A673 (cell line): ENCODE results near the gene RESF1. TPM values are rescaled to one million over a fixed set of nuclear protein-coding genes. Genes with fewer than 3 reads are reported as not detected.
"Not testable (repeated sequence)": the region's sequence is repeated elsewhere in the genome, so short reads cannot be mapped to it uniquely, and the experiment has no call there.

Experiments used
- BruUV-seq: library from RNA; stranded (reverse); fragments of 400-500 nt; replicated peaks from 2 replicates; lab custom pipeline; 2021; lab: Mats Ljungman, UMichigan
- CTCF ChIA-PET: fragments of 300-600 bp; sonication (Branson Sonifier 250); formaldehyde crosslinking; loops from one replicate; lab custom pipeline; 2022; ENCODE audit warnings: antibody characterized with exemption; lab: Charles Lee
- POLR2A ChIA-PET: fragments of 300-600 bp; sonication (Branson Sonifier 250); formaldehyde crosslinking; loops from one replicate; lab custom pipeline; 2022; ENCODE audit warnings: antibody characterized with exemption; ENCODE audit not compliant: low non-redundant PET; lab: Charles Lee
- DNase-seq: peaks from one replicate; pipeline ENCODE4 v3.0.0-alpha.2; 2015; ENCODE audit warnings: low spot score
- H3K27ac ChIP-seq: fragments of 200-600 bp; sonication (generic); 2 replicates; pipeline ENCODE4 v1.5.1; 2016; ENCODE audit warnings: mixed run types, low read depth, mild to moderate bottlenecking, mixed read lengths, antibody characterized with exemption, low read length; ENCODE audit not compliant: poor library complexity, severe bottlenecking
- H3K27me3 ChIP-seq: fragments of 200-600 bp; sonication (generic); replicated peaks from 2 replicates; pipeline ENCODE4 v1.6.1; 2017; ENCODE audit warnings: mixed run types, low read depth, mild to moderate bottlenecking, mixed read lengths, antibody characterized with exemption, low read length; ENCODE audit not compliant: insufficient read depth, poor library complexity
- H3K36me3 ChIP-seq: fragments of 200-600 bp; sonication (generic); 2 replicates; pipeline ENCODE4 v1.6.1; 2016; ENCODE audit warnings: mixed run types, mild to moderate bottlenecking, mixed read lengths, antibody characterized with exemption, low read length; ENCODE audit not compliant: insufficient read depth, poor library complexity, severe bottlenecking
- H3K4me1 ChIP-seq: fragments of 200-600 bp; sonication (generic); 2 replicates; pipeline ENCODE4 v1.6.1; 2017; ENCODE audit warnings: mixed run types, mild to moderate bottlenecking, mixed read lengths, antibody characterized with exemption, low read length; ENCODE audit not compliant: insufficient read depth, poor library complexity, severe bottlenecking
- H3K4me3 ChIP-seq: fragments of 200-600 bp; sonication (generic); 2 replicates; pipeline ENCODE4 v1.5.1; 2016; ENCODE audit warnings: low read depth, mixed run types, mild to moderate bottlenecking, mixed read lengths, low read length; ENCODE audit not compliant: poor library complexity, severe bottlenecking
- H3K9me3 ChIP-seq: fragments of 200-600 bp; sonication (generic); 2 replicates; pipeline ENCODE4 v1.6.1; 2016; ENCODE audit warnings: mixed run types, low read depth, mild to moderate bottlenecking, mixed read lengths, antibody characterized with exemption, low read length; ENCODE audit not compliant: poor library complexity, severe bottlenecking
- CTCF ChIP-seq: fragments of 300-800, 200-600 bp; sonication (generic); conservative IDR thresholded peaks from 2 replicates; pipeline ENCODE4 v1.5.1; 2017; ENCODE audit warnings: low read depth, mild to moderate bottlenecking, antibody characterized with exemption, low read length, moderate library complexity, mixed read lengths
- EZH2 ChIP-seq: fragments of 200-600 bp; sonication (generic); IDR thresholded peaks from 2 replicates; pipeline ENCODE4 v1.6.1; 2017; ENCODE audit warnings: borderline replicate concordance, low read depth, mild to moderate bottlenecking, mixed read lengths, antibody characterized with exemption, low read length; ENCODE audit not compliant: poor library complexity, severe bottlenecking
- intact Hi-C: fragments of 100-400 bp; cut with micrococcal nuclease; formaldehyde crosslinking; loops from one replicate; pipeline ENCODE4 v1.10.0; 2022; ENCODE audit not compliant: unreplicated experiment
- total RNA-seq: library from RNA; stranded (reverse); gene quantifications from 2 replicates; pipeline ENCODE4 v1.2.3, GENCODE V29; 2021

Gene RESF1
- total RNA-seq, 1 experiment from 2014 or later = 63.7 TPM

DNA sequence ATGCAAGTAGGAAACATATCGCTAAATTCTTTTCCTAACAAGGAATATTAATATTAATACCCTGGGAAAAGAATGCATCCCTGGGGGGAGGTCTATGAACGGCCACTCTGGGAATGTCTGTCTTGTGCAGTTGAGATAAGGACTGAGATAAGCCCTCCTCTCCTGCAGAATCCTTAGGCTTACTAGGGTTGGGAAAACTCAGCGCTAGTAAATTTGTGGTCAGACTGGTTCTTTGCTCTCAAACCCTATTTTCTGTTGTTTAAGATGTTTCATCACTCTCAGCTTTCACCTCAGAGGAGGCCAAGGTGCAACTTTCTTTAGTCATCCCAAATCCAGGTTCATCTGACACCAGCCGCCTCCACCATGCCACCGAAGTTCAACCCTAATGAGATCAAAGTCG is 11.2 kb upstream of the RESF1 start:
- Histone ChIP-seq H3K9me3 (no peaks in the 10 kb centered on the region), H3K36me3 (no peaks in the 10 kb centered on the region), H3K27me3 (no peaks in the 10 kb centered on the region), H3K4me1 (no peaks in the 10 kb centered on the region), H3K27ac (no peak overlapping the region), H3K4me3 (no peak overlapping the region)
- ChIA-PET POLR2A (no interaction called here), CTCF (no interaction called here)
- no peak for DNase-seq
- intact Hi-C loops = no loop called here
- TF ChIP-seq EZH2 (no peak), CTCF (no peak)
- no TSS peak for BruUV-seq

DNA sequence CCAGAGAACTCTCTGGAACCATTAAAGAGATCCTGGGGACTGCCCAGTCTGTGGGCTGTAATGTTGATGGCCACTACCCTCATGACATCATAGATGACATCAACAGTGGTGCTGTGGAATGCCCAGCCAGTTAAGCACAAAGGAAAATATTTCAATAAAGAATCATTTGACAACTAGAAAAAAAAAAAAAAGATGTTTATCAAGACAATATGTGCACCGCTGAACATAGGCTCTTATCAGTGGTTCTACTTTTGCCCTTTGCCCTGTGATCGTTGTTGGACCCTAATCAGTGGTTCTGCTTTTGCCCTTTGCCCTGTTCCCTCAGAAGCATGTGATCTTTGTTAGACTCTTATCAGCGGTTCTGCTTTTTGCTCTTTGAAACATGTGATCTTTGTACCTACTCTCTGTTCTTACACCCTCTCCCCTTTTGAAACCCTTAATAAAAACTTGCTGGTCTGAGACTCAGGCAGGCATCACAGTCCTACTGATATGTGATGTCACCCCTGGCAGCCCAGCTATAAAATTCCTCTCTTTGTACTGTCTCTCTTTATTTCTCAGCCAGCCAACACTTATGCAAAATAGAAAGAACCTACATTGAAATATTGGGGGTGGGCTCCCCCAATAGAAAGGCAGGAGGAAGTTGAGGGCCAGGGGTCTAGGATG is 10.4 kb upstream of the RESF1 start:
- H3K27ac ChIP-seq, DNase-seq, H3K36me3 ChIP-seq, H3K9me3 ChIP-seq, H3K27me3 ChIP-seq, POLR2A ChIA-PET, BruUV-seq, H3K4me1 ChIP-seq, CTCF ChIA-PET, intact Hi-C loops, H3K4me3 ChIP-seq: not testable (repeated sequence)

DNA sequence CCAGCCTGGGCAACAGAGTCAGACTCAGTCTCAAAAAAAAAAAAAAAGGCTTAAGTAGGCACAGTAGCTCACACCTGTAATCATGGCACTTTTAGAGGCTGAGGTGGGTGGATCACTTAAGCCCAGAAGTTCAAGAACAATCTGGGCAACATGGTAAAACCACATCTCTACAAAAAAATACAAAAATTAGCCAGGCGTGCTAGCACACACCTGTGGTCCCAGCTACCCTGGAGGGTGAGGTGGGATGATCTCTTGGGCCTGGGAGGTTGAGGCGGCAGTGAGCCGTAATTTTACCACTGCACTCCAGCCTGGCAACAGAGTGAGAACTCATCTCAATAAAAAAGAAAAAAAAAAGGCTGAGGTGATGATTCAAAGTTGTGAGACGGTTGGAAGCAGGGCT is 9.1 kb upstream of the RESF1 start:
- TF ChIP-seq EZH2 = no peak
- TF ChIP-seq CTCF = no peak
- Histone ChIP-seq H3K27ac (no peak overlapping the region), H3K36me3 (no peaks in the 10 kb centered on the region), H3K9me3 (no peaks in the 10 kb centered on the region), H3K4me3 (no peak overlapping the region), H3K27me3 (no peaks in the 10 kb centered on the region), H3K4me1 (no peaks in the 10 kb centered on the region)
- BruUV-seq = no TSS peak
- CTCF ChIA-PET = no interaction called here
- no peak for DNase-seq
- POLR2A ChIA-PET = no interaction called here
- intact Hi-C loops = no loop called here

DNA sequence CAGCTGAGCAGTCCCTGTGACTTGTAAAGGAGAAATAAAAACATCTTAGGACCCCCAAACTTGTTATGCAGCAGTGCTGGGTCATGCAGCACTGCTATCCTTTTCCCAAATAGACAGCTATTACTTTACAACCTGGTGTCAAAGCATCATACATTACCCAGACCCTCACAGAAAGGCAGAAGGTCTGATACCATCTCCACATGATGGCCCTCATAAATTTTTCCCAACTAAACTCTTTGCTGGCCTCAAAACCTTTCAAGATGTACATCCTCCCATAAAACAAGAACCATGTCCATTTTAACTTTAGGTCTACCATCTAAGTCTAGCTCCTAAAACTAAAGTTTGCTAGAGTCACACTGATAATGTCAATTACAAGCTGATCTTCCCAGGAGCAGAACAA is 8.7 kb upstream of the RESF1 start:
- no TSS peak for BruUV-seq
- H3K4me1 ChIP-seq = no peaks in the 10 kb centered on the region
- no peaks in the 10 kb centered on the region for H3K27me3 ChIP-seq
- H3K4me3 ChIP-seq = no peak overlapping the region
- no peaks in the 10 kb centered on the region for H3K9me3 ChIP-seq
- no peak for DNase-seq
- ChIA-PET POLR2A (interaction anchor here (0.6 kb wide), 1 partner anchor 85 kb away, joined by 13 read pairs; no protein-coding TSS in a partner anchor), CTCF (no interaction called here)
- no peaks in the 10 kb centered on the region for H3K36me3 ChIP-seq
- intact Hi-C loops = no loop called here
- H3K27ac ChIP-seq = no peak overlapping the region
- TF ChIP-seq EZH2 (no peak), CTCF (no peak)
